WI38 (cell line): ENCODE results near the gene SUN3.

Source experiments
- H3K4me3 ChIP-seq: 2 replicates; pipeline ENCODE4 v1.5.1; 2011; ENCODE audit warnings: low read depth, mild to moderate bottlenecking, control low read depth, low read length
- TF ChIP-seq, protein P1 (sequence below): IDR thresholded peaks from 2 replicates; pipeline ENCODE4 v1.5.1; 2012; ENCODE audit warnings: low read depth, mild to moderate bottlenecking, control low read depth, low read length

The SUN3 gene

DNA sequence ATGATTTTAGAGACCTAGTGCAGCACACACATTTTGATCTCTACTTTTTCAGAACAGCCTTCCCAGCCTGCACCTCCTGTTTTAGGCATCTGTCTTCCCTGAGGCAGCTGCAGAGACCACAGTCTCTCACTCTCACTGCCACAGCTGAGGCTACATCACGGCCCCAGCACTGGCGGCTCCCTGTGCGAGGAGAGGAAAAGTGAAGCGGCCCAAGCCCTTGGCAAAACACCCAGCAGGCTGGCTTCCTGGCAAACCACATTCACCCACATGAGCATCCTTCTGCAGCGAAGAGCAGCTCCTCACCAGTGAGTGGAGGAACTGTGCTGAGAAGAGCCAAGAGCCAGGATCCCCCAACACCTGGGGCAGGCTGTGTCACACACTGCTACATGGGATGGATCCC lies 63.5 kb downstream of the SUN3 start:
- no peak overlapping the region for H3K4me3 ChIP-seq
- TF ChIP-seq, protein P1, sequence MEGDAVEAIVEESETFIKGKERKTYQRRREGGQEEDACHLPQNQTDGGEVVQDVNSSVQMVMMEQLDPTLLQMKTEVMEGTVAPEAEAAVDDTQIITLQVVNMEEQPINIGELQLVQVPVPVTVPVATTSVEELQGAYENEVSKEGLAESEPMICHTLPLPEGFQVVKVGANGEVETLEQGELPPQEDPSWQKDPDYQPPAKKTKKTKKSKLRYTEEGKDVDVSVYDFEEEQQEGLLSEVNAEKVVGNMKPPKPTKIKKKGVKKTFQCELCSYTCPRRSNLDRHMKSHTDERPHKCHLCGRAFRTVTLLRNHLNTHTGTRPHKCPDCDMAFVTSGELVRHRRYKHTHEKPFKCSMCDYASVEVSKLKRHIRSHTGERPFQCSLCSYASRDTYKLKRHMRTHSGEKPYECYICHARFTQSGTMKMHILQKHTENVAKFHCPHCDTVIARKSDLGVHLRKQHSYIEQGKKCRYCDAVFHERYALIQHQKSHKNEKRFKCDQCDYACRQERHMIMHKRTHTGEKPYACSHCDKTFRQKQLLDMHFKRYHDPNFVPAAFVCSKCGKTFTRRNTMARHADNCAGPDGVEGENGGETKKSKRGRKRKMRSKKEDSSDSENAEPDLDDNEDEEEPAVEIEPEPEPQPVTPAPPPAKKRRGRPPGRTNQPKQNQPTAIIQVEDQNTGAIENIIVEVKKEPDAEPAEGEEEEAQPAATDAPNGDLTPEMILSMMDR, result no peak

DNA sequence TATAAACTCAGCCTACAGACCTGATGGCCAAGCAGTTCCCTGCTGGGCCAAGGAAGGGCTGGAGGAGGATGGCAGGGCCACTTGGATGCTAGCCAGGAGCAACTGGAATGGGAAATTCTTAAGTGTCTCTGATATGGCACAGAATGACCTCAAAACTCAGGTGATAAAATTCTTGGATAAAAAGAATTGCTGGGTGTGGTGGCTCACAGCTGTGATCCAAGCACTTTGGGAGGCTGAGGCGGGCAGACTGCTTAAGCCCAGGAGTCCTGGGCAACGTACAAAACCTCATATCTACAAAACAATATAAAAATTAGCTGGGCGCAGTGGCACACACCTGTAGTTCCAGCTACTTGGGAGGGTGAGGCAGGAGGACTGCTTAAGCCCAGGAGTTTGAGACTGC lies 66.6 kb downstream of the SUN3 start:
- no peak overlapping the region for H3K4me3 ChIP-seq
- TF ChIP-seq, protein P1, result no peak

DNA sequence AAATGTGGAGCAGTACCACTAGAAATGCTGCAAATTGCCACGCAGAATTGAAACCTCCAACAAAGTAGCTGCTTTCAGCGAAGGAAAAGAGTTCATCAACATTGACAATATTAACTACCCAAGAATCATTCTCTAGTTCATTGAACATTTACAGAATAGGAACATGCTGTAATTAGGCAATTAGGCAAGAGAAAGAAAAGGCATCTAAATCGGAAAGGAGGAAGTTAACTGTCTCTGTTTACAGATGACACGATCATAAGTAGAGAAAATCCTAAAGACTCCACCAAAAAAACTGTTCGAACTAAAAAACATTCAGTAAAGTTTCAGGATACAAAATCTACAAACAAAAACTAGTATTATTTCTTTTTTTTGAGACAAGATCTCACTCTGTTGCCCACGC lies 71.8 kb downstream of the SUN3 start:
- no peak overlapping the region for H3K4me3 ChIP-seq
- TF ChIP-seq, protein P1, result no peak

DNA sequence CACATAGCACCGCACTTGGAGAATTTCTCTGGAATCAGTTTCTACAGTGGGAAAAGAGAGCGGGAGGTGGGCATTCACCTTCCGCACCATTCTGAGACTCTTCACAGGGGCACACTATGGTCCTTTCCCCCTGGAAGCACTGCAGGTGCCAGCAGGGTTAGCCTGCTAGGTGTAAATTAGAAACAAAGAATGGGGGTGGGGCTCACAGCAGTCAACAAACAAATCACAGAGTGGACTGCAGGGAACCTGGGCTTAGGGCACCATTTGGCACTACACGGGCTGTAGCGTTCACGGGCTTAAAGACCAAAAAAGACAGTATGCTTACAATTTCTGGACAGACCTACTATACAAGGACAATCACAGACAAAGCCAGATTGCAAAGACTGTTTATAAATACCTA lies 72.7 kb downstream of the SUN3 start:
- TF ChIP-seq, protein P1, result no peak
- H3K4me3 ChIP-seq, result no peak overlapping the region

DNA sequence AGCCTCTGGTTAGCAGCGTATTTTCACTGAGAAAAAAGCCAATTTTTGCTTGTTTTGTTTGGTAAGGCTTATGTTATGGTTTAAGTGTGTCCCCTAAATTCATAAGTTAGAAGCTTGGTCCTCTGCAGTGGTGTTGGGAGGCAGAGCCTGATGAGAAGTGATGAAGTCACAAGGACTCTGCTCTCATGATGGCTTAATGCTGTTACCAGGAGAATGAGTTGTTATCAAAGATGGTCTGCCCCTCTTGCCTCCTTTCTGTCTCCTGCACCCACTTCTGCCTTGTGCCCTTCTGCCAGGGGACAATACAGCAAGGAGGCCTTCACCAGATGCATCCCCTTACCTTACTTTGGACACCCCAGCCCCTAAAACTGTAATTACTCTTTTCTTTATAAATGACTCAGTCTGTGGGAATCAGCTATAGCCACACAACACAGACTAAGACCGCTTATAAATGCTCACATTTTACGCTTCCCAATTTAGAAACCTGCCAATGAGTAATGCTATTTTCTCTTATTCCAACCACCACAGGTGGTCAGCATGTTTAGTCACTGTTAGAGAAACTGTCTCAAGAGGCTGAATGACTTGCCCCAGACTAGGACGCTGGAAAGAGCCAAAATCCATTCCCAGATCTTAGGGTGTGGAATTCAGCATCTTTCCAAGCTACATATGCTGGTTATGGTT lies 74.5 kb downstream of the SUN3 start:
- H3K4me3 ChIP-seq, result no peak overlapping the region
- TF ChIP-seq, protein P1, result no peak

DNA sequence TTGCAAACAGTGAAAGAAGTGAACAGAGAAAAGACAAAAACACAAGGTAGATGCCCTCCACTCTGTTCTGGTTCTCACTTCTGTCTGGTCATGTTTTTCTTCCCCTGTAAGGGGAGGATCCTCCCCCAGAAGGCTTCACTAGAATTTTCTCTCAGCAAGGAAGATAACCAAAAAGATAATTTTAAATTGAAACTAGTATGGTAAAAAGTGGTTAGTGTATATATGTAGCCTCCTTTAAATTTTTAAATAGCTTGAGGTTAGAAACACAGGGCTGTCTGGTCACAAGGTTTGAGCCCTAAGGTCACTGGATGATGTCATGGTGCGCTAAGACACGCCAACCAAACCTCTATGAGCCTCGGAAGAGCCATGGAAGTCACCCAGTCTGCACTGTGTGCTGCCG lies 75.1 kb downstream of the SUN3 start:
- H3K4me3 ChIP-seq, result no peak overlapping the region
- TF ChIP-seq, protein P1, result no peak

DNA sequence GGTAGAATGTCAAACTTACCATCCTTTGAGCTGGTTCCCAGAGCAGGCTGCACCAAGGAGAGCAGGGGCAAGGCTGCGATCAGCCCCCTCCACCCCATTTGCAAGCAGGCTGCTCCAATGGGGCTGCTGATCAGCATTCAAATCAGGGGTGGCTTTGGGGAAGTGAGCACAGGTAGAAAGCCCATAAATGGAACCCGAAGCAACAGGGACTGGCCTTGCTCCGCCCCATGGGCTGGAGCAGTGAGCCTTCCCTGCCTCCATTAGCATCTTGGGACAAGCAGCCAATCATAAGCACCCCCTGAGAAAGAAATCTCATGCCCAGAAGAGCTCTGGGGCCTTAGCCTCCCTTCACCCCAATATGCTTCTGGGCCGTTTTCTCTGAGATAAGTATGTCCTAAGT lies 76.7 kb downstream of the SUN3 start:
- no peak overlapping the region for H3K4me3 ChIP-seq
- TF ChIP-seq, protein P1, result no peak
